Suprapubic skin (tissue), 3 donors: ENCODE measurements around the gene SP7.
A peak's percentile ranks its signal among the peaks of the same experiment; 100 is the strongest.

Experiments used
- EP300 ChIP-seq: sonication (generic); formaldehyde crosslinking; IDR thresholded peaks from one replicate; pipeline ENCODE4 v1.6.1; 2017; ENCODE audit warnings: antibody characterized with exemption
- TF ChIP-seq, protein P1 (sequence below), 2 donors: fragments of 200-600 bp in 1 of 2; fragments of 450-650 bp in 1 of 2; sonication (generic) in 1 of 2; IDR thresholded peaks; one replicate each; pipeline ENCODE4 v1.5.1; 2016 to 2019; ENCODE audit warnings: antibody characterized with exemption in 2 of 2, mild to moderate bottlenecking in 1 of 2, moderate library complexity in 1 of 2

DNA sequence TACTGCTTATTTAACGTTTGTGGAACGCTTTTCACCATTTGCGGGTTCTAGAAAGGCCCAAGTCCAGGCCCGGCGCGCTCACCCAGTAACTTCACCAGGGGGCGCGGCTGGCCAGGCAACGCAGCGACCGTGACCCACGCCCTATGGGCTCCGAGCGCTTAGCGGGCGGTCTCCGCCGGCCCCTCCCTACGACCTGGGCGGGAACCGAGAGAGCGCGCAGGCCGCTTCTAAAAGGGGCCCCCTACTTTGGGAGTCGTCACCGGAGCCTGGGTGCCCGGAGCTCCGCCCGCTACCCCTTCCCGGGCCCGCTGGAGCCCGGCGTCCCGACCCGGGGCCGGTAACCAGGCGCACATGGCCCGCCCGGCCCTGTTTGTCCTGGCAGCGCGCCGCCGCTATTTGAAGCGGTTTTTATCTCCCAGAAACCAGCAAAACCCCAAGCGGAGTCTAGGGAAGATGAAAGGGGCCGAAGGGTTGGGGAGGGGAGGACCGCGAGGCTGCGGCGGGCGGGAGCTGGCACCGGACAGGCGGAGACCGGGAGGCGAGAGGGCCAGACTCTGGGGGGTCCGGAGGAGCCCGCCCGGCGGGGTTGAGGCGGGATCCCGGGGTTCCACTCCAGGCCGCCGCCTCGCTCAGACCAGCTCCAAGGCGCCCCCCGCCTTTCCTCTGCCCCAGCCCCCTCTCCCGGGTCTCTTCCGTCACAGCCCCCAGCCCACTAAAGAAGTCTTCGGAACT, 11.2 kb downstream of the SP7 start:
- TF ChIP-seq, protein P1, sequence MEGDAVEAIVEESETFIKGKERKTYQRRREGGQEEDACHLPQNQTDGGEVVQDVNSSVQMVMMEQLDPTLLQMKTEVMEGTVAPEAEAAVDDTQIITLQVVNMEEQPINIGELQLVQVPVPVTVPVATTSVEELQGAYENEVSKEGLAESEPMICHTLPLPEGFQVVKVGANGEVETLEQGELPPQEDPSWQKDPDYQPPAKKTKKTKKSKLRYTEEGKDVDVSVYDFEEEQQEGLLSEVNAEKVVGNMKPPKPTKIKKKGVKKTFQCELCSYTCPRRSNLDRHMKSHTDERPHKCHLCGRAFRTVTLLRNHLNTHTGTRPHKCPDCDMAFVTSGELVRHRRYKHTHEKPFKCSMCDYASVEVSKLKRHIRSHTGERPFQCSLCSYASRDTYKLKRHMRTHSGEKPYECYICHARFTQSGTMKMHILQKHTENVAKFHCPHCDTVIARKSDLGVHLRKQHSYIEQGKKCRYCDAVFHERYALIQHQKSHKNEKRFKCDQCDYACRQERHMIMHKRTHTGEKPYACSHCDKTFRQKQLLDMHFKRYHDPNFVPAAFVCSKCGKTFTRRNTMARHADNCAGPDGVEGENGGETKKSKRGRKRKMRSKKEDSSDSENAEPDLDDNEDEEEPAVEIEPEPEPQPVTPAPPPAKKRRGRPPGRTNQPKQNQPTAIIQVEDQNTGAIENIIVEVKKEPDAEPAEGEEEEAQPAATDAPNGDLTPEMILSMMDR (IDR thresholded peaks at IDR 0.05), result peak; percentile 75 to 79
- no peak for TF ChIP-seq EP300
